ENCODE measurements around the gene OR56A3.
"Not testable (repeated sequence)": the region's sequence is repeated elsewhere in the genome, so short reads cannot be mapped to it uniquely, and the experiment has no call there.

The OR56A3 gene, protein sequence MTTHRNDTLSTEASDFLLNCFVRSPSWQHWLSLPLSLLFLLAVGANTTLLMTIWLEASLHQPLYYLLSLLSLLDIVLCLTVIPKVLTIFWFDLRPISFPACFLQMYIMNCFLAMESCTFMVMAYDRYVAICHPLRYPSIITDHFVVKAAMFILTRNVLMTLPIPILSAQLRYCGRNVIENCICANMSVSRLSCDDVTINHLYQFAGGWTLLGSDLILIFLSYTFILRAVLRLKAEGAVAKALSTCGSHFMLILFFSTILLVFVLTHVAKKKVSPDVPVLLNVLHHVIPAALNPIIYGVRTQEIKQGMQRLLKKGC

DNA sequence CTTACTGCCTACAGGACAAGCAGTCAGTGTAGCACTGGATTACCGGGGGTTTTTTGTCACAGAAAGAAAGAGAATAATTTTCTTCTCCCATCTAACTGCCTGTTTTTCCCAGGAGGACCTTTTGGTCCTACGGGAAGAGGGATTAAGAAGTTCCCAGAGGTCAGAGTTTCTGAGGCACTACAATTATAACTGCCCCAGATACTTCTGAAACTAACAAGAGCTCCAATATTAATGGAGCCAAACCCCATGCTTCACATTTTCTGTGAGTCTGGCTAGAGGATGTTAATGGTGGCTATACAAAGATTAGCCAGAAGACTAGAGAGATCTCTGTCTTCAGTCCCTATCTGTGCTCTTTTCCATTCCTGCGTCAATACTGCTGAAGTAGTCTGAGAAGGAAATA is at the start of gene OR56A3:
TSS of gene OR56A3 (plus strand) at position 301 of the 400 bp plus-strand sequence. CDS start 5,096 bp downstream, outside the sequence.
- DNase-seq (ENCODE audit: low read depth in 2 of 3, low spot score in 1 of 3): no peak

DNA sequence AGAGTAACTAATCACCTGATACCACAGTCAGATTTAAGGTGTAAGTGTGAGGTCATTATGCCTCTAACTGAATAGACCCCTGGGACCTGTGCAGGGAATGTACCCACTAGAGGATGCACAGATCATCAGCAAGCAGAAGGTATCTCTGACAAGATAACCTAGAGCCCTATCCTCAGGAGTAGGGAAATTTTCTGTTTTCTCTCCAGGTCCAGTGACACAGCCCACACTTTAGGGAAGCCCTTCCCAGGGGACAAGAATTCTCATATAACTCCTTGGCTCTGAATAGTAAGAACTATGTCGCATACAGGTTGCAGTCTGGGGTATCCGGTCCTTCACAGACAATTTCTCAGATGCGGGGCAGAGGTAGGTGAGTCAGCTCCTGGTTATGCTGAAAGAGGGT is 49.1 kb upstream of the OR56A3 start, which contains the start of gene OR52E5:
TSS of gene OR52E5 (plus strand) at position 301 of the 400 bp plus-strand sequence. CDS start 7,569 bp downstream, outside the sequence.
- no peak for DNase-seq (ENCODE audit: low read depth in 2 of 3, low spot score in 1 of 3)

DNA sequence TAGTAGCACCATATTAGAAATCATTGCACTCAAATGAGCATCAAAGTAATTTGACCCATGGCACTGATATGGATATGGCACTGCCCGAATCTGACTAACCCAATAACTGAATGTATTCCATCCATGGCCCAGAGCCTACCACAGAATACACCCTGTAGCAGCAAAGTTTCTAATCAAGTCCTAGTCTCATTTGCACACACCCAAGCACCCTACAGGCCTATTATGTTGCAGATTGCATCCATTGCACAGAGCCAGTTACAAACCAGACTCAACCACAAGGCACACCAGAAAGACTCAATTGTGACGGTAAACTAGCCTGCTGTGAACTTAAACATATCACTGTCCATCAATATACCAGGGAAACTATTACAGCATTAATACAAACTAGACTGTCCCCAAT is 42.5 kb upstream of the OR56A3 start:
- no peak for DNase-seq (ENCODE audit: low read depth in 2 of 3, low spot score in 1 of 3)

DNA sequence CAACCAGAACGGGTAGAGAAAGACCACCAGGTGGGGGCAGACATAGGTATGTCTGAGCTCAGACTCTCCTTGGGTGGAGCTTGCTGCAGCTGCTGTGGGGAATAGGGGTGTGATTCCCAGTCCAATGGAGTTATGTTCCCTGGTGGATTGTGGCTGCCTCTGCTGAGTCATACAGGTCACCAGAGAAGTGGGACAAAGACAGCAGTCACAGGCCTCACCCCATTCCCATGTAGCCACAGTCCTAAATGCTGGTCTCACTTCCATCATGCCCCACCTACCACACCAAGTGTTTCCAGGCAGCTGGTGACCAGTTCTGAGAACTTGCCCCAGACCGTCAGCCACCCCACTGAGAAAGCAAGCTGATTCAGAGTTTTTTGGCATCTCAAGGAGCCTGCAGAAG is 31.5 kb upstream of the OR56A3 start:
- no peak for DNase-seq (ENCODE audit: low read depth in 2 of 3, low spot score in 1 of 3)

DNA sequence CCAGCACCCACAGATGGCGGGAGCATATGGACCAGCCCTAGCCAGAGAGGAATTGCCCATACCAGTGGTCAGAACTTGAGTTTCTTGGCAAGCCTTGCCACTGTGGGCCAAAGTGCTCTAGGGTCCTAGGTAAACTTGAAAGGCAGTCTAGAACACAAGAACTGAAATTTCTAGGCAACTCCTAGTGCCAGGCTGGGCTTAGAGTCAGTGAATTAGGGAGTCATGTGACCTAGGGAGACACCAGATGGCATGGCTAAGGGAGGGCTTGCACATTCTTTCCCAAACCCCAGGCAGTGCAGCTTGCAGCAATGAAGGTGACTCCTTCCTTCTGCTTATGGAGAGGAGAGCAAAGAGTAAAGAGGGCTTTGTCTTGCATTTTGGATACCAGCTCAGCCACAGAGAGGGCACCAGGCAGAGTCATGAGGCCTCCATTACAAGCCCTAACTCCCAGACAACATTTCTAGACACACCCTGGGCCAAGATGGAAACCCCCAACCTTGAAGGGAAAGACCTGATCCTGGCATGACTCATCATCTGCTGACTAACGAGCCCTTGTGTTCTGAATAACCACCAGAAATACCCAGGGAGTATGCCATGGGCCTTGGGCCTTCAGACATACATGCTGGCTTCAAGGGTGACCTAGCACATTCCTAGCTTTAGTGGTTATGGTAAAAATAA is 19.2 kb upstream of the OR56A3 start:
- DNase-seq (ENCODE audit: low read depth in 2 of 3, low spot score in 1 of 3): peak; percentile 4 to 10 (median 8)

DNA sequence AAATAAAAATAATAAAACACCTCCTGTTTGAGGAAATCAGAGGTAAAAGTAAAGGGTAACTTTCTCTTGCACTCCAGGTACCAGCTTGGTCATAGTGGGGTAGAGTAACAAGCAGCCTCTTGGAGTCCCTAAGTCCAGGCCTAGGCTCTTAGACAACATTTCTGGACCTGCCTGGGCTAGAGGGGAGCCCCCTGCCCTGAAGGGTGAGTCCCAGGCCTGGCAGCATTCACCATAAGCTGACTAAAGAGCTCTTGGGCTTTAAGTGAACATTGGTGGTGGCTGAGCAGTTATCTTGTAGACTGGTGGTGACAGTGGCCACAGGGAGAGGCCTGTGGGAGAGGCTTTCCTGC is 18.6 kb upstream of the OR56A3 start:
- no peak for DNase-seq (ENCODE audit: low read depth in 2 of 3, low spot score in 1 of 3)

DNA sequence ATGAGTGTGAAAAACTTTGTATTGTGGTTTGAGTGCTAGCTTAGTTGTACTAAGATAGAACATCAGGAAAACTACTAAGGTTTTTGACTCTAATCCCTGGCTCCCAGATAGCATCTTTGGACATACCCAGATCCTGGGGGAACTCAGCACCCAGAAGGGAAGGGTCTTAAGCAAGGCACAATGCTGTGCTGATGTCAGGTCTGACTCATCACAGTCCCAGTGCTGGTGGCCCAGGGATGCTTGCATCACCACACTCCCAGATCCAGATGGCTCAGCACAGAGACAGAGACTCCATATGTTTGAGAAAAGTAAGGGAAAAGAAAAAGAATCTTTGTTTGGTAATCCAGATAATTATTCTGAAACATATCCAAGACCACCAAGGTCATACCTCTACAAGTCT is 18.3 kb upstream of the OR56A3 start:
- no peak for DNase-seq (ENCODE audit: low read depth in 2 of 3, low spot score in 1 of 3)

DNA sequence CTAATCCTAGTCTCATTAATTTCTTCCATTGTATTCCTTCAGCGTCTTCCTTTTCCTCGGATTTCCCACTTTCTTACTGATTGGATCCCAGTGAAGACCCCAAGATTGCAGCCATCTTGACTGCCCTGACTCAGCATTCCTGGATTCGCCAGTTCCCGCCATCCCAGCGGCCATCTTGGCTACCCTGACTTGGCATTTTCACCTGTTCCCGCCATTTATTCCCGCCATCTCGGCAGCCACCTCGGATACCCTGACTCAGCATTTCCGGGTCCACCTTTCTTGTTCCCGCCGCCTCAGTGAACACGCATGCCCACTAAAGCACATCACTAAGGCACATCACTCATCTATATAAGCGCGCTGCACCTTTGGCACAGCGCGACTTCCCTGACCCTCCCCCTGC is 13.8 kb upstream of the OR56A3 start:
- no peak for DNase-seq (ENCODE audit: low read depth in 2 of 3, low spot score in 1 of 3)

DNA sequence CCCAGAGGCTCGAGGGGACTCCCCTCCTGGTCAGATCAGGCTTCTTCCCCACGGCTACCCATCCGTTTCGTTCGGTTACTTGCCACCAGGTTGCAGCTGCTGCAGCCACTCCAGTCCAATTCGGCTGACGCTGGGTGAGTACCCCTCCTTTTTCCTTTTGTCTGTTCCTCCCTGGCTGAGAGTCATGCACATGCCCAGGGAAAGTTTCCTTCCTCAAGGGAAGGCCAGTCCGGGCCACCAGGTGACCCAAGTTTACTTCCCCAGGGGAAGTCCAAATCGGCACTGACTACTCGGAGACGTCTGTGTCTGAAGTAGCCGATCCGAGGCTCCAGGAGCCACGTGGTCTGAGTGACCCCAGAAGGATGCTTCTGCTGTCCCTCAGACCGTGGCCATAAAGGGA is 13.2 kb upstream of the OR56A3 start:
- no peak for DNase-seq (ENCODE audit: low read depth in 2 of 3, low spot score in 1 of 3)

DNA sequence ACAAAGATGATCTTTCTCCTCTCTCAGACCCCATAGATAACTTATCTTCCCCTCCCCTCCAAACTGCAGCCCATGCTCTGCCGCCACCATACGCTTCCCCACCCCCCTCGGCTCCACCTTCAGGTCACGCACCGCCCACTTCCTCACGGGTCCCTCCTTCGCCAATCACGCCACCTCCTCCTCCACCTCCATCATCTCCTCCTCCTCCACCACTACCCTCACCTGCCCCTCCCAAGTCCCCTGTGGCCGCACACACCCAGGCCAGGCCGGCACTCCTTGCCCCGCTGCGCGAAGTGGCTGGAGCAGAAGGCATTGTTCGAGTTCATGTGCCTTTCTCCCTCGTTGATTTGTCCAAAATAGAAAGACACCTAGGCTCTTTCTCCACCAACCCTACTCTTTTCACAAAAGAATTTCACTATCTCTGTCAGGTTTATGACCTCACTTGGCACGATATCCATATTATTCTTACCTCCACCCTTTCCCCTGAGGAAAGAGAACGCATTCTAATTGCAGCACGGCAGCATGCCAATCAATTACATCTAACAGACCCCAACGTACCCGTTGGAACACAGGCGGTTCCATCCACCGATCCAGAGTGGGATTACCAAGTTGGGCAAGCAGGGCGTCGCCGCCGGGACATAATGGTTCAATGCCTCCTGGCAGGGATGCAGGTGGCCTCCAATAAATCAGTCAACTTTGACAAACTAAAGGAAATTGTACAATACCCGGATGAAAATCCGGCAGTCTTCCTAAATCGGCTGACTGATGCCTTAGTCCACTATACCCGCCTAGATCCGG is 12.3 kb upstream of the OR56A3 start:
- DNase-seq (ENCODE audit: low read depth in 2 of 3, low spot score in 1 of 3): no peak

DNA sequence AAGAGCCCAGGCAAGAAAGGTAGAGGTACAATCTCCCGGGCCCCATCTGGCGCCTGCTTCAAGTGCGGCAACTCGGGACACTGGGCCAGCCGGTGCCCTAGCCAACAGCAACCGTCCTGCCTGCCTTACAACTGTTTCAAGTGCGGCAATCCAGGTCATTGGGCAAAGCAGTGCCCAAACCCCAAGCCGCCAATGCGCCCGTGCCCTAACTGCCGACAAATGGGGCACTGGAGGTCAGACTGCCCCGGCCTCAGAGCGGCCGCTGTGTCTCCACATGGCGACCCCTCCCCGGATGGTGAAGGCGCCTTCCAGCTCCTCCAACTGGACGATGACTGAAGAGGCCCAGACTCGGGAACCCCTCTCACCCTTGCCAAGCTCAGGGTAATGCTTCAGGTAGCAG is 11.4 kb upstream of the OR56A3 start:
- DNase-seq (ENCODE audit: low read depth in 2 of 3, low spot score in 1 of 3): no peak

DNA sequence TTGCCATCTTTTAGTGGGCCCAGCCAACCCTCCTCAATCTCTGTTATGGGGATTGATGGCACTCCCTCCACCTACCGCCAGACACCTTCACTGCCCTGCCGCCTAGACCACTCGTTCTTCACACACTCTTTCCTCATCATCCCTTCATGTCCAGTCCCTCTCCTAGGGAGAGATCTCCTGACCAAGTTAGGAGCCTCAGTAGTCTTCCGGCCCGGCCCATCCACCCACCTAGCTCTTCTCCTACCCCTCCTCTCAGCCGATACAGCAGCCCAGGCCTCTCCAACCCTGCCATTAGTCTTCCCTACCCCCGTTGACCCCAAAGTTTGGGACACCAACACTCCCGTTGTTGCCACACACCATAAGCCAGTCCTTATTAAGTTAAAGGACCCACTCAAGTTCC is 11.0 kb upstream of the OR56A3 start:
- DNase-seq (ENCODE audit: low read depth in 2 of 3, low spot score in 1 of 3): no peak

DNA sequence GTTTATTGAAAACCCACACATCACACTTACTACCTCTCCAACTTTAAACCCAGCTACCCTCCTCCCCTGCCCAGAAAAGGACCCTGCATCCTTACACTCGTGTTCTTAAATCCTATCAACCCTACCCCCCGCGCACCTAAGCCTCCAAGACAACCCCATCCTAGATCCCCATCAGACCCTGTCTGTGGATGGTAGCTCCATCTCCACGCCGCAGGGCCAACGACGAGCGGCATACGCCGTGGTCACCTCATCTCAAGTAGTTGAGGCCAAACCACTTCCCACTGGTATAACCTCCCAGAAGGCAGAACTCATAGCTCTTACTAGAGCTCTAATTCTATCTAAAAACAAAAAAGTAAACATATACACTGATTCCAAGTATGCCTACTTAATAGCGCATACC is 9.4 kb upstream of the OR56A3 start:
- no peak for DNase-seq (ENCODE audit: low read depth in 2 of 3, low spot score in 1 of 3)

DNA sequence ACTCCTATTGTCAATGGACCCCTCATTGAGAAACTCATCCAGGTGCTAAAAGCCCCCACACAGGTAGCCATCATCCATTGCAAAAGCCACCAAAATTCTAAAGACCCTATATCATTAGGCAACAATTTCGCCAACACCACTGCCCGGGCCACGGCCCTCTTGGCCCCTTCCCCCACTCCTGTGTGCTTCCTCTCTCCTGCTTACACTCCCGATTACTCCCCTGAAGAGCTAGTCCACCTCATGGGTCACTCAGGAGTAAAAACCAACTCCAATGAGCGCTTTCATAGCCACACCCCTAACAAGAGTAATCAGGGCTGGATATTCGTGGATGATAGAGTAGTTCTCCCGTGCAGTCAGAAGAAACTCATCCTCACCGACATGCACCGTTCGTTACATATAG is 8.9 kb upstream of the OR56A3 start:
- DNase-seq (ENCODE audit: low read depth in 2 of 3, low spot score in 1 of 3): no peak

DNA sequence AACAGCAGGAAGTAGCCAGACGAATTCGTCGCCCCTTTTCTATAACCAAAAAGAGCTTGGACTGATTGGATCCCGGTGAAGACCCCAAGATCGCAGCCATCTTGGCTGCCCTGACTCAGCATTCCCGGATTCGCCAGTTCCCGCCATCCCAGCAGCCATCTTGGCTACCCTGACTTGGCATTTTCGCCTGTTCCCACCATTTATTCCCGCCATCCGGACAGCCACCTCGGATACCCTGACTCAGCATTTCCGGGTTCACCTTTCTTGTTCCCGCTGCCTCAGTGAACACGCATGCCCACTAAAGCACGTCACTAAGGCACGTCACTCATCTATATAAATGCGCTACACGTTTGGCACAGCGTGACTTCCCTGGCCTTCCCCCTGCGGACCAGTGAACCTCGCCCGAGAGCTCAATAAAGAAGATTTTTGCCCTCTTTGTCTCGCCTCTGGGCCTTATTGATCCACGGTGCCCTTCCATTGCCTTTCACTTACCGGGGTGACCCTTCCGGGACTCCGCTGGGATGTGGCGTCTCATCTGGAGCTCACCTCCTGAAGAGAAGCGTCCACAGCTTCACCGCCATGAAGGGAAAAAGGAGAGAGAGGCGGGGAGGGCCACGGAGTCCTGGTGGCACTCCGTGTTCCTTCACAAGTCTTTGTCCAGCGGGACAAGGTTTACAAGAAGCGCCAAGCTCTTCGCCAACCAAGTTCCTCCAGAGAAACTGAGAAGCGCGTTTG is 4.0 kb upstream of the OR56A3 start:
- DNase-seq (ENCODE audit: low read depth in 2 of 3, low spot score in 1 of 3): no peak

DNA sequence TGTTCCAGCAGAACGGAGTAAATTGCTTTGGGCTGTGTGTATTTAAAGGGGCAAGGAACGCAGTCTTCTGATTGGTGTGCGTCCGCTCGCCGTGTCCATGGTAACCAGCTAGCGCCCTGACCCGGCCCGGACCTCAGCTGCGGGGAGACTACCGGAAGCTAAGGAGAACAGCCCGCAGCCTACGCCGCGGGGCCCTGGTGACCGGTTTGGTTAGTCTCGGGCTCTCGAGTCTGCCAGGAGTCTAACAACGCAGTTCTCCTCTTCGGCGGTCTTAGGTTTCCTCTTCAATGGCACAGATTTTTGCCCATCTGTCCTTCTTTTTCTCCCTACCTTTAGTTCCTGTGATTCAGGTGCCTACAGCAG is 3.5 kb upstream of the OR56A3 start:
- no peak for DNase-seq (ENCODE audit: low read depth in 2 of 3, low spot score in 1 of 3)

DNA sequence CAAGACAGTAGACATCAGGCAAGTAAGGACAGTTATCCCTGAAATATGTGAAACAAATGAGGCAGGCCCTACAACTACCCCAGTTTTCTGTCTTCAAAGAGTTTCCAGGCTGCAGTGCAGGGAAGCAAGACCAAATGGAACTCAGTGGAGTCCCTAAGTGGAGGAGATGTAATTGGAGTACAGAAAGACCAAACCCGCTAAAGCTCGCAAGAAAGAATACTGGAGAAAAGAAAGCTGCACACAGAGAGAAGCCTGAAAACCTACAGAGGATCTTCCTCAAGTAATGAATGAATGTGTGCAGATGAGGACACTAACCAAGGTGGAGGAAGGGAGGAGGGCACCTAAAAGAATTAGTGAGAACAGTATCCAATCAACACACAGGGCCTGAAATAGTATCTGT is 1.3 kb upstream of the OR56A3 start:
- DNase-seq (ENCODE audit: low read depth in 2 of 3, low spot score in 1 of 3): no peak

DNA sequence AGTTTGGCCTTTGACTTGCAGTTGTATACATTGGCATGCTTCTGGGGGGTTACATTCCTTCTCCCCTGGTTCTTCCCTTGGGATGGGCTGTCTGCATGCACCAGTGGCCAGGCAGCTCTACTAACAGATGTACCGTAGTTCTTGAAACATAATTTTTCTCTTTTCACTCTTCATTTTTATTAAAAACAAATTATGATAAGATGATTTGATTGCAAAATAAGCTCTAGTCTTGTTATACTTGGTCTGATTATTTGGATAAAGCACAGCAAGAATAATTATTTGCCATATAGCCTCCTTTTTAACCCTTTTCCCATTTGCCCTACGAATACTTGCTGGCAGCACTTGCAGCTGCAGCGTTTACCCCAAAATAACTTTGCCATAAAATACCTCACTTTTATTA is 13.5 kb downstream of the OR56A3 start:
- DNase-seq (ENCODE audit: low read depth in 2 of 3, low spot score in 1 of 3): no peak

DNA sequence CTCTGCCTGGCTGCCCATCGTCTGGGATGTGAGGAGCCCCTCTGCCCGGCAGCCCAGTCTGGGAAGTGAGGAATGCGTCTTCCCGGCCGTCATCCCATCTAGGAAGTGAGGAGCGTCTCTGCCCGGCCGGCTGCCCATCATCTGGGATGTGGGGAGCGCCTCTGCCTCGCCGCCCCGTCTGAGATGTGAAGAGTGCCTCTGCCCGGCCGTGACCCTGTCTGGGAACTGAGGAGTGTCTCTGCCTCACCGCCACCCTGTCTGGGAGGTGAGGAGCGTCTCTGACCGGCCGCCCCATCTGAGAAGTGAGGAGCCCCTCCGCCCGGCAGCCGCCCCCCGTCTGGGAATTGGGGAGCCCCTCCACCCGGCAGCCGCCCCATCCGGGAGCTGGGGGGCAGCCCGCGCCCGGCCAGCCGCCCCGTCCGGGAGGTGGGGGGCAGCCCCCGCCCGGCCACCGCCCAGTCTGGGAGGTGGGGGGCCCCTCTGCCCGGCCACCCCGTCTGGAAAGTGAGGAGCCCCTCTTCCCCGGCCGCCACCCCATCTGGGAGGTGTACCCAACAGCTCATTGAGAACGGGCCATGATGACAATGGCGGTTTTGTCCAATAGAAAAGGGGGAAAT is 18.8 kb downstream of the OR56A3 start:
- DNase-seq (ENCODE audit: low read depth in 2 of 3, low spot score in 1 of 3): not testable (repeated sequence)

DNA sequence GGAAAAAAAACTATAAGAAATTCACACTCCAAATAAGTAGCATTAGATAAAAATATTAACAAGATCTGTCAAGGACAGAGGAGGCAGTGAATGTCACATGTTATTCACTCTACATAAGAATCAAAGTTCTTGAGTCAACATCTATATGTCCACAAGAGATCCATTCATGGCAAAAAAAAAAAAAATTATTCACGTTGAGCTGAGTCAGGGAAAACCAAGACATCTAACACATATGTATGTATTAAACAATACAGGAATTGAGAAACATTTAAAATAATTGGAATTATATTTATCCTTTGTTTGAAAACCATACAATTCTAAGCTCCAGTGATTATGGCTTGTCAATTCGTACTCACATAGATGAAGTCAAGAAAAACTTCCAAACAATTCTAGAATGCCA is 24.9 kb downstream of the OR56A3 start:
- DNase-seq (ENCODE audit: low read depth in 2 of 3, low spot score in 1 of 3): no peak

DNA sequence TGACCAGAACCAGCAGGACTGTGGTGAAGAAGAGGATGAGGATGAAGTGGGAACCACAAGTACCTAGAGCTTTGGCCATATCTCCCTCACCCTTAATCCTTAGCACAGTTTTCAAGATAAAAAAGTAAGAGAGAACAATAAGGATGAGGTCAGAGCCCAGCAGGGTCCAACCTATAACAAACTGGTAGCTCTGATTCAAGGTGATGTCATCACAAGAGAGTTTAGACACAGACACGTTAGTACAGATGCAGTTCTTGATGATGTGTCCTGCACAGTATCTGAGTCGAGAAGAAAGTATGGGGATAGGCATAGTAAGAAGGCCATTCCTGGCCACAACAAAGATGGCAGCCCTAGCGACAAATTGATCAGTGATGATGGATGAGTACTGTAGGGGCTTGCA is 25.7 kb downstream of the OR56A3 start:
- DNase-seq (ENCODE audit: low read depth in 2 of 3, low spot score in 1 of 3): no peak
